ENCODE data around the gene NKX2-1.
"Not testable (repeated sequence)": the region's sequence is repeated elsewhere in the genome, so short reads cannot be mapped to it uniquely, and the experiment has no call there.

Gene NKX2-1

GRCh38 chr14:36479344-36479743 is 40.7 kb downstream of the NKX2-1 start:
- TF ChIP-seq CTCF (IDR thresholded peaks at IDR 0.05; ENCODE audit: unreplicated experiment in 3 of 3) = no peak
- no peak overlapping the region for H3K27ac Mint-ChIP-seq
- no peak overlapping the region for H3K4me3 Mint-ChIP-seq
- H3K27me3 Mint-ChIP-seq (ENCODE audit: low read depth) = peaks cover 47% of the 10 kb centered on the region
- H3K4me1 Mint-ChIP-seq = no peaks in the 10 kb centered on the region
- H3K36me3 Mint-ChIP-seq (ENCODE audit: low read depth) = no peaks in the 10 kb centered on the region
- no peaks in the 10 kb centered on the region for H3K9me3 Mint-ChIP-seq

GRCh38 chr14:36478782-36479181 is 41.2 kb downstream of the NKX2-1 start:
- Mint-ChIP-seq H3K9me3 (no peaks in the 10 kb centered on the region), H3K27ac (no peak overlapping the region), H3K27me3 (ENCODE audit: low read depth) (peaks cover 46% of the 10 kb centered on the region), H3K36me3 (ENCODE audit: low read depth) (no peaks in the 10 kb centered on the region), H3K4me3 (no peak overlapping the region), H3K4me1 (no peaks in the 10 kb centered on the region)
- no peak for TF ChIP-seq CTCF (IDR thresholded peaks at IDR 0.05; ENCODE audit: unreplicated experiment in 3 of 3)

GRCh38 chr14:36477266-36477665 is 42.8 kb downstream of the NKX2-1 start:
- Mint-ChIP-seq H3K9me3 (no peaks in the 10 kb centered on the region), H3K27me3 (ENCODE audit: low read depth) (peaks cover 35% of the 10 kb centered on the region), H3K27ac (no peak overlapping the region), H3K36me3 (ENCODE audit: low read depth) (no peaks in the 10 kb centered on the region), H3K4me1 (no peaks in the 10 kb centered on the region), H3K4me3 (no peak overlapping the region)
- no peak for TF ChIP-seq CTCF (IDR thresholded peaks at IDR 0.05; ENCODE audit: unreplicated experiment in 3 of 3)

- H3K36me3 Mint-ChIP-seq (ENCODE audit: low read depth); H3K27ac Mint-ChIP-seq; H3K9me3 Mint-ChIP-seq; H3K4me1 Mint-ChIP-seq; H3K4me3 Mint-ChIP-seq: not testable (repeated sequence)
- H3K27me3 Mint-ChIP-seq (ENCODE audit: low read depth) = peaks cover 23% of the 10 kb centered on the region
Observed at GRCh38 chr14:36476061-36476460, 44.0 kb downstream of the NKX2-1 start.

GRCh38 chr14:36474593-36474992 is 45.4 kb downstream of the NKX2-1 start:
- Mint-ChIP-seq H3K27ac (no peak overlapping the region), H3K4me3 (no peak overlapping the region), H3K9me3 (no peaks in the 10 kb centered on the region), H3K36me3 (ENCODE audit: low read depth) (no peaks in the 10 kb centered on the region), H3K27me3 (ENCODE audit: low read depth) (peaks cover 20% of the 10 kb centered on the region), H3K4me1 (no peaks in the 10 kb centered on the region)
- TF ChIP-seq CTCF (IDR thresholded peaks at IDR 0.05; ENCODE audit: unreplicated experiment in 3 of 3) = no peak

- no peak overlapping the region for H3K27ac Mint-ChIP-seq
- H3K9me3 Mint-ChIP-seq = no peaks in the 10 kb centered on the region
- H3K4me3 Mint-ChIP-seq = no peak overlapping the region
- TF ChIP-seq CTCF (IDR thresholded peaks at IDR 0.05; ENCODE audit: unreplicated experiment in 3 of 3) = no peak
- peaks cover 5% of the 10 kb centered on the region for H3K27me3 Mint-ChIP-seq (ENCODE audit: low read depth)
- no peaks in the 10 kb centered on the region for H3K36me3 Mint-ChIP-seq (ENCODE audit: low read depth)
- no peaks in the 10 kb centered on the region for H3K4me1 Mint-ChIP-seq
Observed at GRCh38 chr14:36471431-36471830, 48.6 kb downstream of the NKX2-1 start.

Data from nephron (organoid).